ENCODE data around the gene SLC19A2.

Gene SLC19A2

DNA sequence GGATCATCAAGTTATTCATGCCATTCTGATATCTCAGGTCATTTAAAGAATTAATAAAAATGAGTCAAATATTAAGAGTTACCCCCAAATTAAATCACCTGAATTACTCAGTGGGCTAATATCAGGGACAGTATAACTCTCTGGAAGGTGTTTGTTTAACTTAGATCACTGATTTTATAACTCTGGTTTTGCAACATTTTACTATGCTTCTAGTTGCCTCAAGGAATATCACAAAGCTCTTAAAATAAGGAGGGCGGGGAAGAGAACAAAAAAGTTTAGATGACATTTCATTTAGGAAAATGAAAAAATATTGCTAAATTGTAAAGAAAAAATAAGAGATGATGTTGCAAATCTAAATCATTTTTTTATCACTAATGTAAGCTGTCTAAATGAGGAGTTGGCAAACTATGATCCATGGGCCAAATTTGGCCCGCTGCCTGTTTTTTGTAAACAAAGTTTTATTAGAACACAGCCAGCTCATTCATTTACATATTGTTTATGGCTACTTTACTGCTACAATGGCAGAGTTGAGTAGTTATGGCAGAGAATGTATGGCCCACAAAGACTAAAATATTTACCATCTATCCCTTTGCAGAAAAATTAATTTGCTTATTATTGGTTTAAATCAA lies 31.9 kb upstream of the SLC19A2 start:
- no peak overlapping the region for H3K4me3 ChIP-seq (ENCODE audit: control insufficient read depth, low read depth, low read length)
- no peak for DNase-seq (ENCODE audit: low read depth)

DNA sequence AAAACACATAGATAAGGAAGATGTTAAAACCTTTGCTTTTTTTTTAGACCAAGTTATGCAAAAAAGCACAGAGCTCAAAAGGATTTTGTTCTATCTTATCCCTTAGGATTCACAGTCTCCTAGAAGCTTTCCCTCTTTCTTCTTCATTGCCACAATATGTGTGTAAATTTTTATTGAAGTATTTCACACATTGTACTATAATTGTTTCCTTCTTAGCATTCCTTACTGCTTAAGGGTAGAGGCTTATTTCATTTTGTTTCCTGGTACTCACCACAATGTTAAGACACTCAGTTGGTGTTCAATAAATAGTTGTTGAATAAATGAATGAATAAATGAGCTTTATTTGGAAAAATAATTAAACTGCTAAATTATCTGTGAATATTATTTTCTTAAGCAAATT lies 29.9 kb upstream of the SLC19A2 start:
- no peak overlapping the region for H3K4me3 ChIP-seq (ENCODE audit: control insufficient read depth, low read depth, low read length)
- TF ChIP-seq, protein P1, sequence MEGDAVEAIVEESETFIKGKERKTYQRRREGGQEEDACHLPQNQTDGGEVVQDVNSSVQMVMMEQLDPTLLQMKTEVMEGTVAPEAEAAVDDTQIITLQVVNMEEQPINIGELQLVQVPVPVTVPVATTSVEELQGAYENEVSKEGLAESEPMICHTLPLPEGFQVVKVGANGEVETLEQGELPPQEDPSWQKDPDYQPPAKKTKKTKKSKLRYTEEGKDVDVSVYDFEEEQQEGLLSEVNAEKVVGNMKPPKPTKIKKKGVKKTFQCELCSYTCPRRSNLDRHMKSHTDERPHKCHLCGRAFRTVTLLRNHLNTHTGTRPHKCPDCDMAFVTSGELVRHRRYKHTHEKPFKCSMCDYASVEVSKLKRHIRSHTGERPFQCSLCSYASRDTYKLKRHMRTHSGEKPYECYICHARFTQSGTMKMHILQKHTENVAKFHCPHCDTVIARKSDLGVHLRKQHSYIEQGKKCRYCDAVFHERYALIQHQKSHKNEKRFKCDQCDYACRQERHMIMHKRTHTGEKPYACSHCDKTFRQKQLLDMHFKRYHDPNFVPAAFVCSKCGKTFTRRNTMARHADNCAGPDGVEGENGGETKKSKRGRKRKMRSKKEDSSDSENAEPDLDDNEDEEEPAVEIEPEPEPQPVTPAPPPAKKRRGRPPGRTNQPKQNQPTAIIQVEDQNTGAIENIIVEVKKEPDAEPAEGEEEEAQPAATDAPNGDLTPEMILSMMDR (conservative IDR thresholded peaks at IDR 0.05; ENCODE audit: control insufficient read depth, insufficient read depth, low read depth, low read length): no peak
- DNase-seq (ENCODE audit: low read depth): no peak

More for the DNA sequence above, 31.9 kb upstream of the SLC19A2 start:
- TF ChIP-seq, protein P1 (conservative IDR thresholded peaks at IDR 0.05; ENCODE audit: control insufficient read depth, insufficient read depth, low read depth, low read length): no peak

DNA sequence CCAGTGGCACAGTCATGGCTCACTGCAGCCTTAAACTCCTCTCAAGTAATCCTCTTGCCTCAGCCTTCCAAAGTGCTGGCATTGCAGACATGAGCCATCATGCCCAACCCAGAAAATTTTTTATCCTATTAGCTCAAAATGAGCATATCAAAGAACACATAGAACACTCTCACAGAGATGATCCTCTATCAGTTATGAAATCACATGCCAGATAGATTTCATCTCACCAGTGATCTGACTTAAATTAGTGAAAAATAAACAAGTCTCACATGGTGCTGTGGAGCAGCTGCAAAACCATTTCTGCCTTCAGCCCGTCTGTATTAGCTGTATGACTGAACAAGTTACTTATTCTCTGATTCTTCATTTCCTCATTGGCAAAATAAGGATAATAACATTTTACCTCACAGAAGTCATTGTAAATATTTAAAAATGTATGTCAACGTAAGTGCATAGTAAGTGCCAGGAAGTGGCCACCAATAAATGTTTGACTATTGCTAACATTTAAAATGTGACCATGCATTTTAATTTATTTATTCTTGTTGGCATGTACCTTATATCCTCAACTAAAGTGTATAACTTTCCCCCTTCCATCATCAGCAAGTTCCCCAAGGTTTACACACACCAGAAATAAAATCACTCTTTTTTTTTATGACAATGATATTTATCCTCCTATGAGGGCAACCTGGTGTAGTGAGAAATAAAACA lies 29.0 kb upstream of the SLC19A2 start:
- DNase-seq (ENCODE audit: low read depth): peak; percentile 11
- no peak overlapping the region for H3K4me3 ChIP-seq (ENCODE audit: control insufficient read depth, low read depth, low read length)
- TF ChIP-seq, protein P1 (conservative IDR thresholded peaks at IDR 0.05; ENCODE audit: control insufficient read depth, insufficient read depth, low read depth, low read length): no peak

DNA sequence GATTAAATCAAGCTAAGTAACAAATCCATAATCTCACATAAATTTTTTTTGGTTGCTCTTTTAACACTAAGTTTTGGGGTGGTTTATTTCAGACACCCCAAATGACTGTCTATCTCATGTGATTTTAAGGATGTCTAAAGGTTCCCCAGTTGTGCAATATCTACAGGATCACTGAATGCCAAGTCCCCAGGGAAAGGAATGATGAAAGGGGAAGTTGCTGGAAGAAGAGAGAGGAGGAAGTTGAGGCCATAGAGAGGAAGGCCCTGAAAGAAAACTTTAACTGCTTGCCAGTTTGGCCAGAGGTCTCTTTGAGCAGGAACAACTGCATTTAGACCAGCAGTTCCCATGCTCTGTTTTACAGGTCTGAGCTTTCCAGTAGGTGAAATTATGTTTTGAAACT lies 27.5 kb upstream of the SLC19A2 start:
- DNase-seq (ENCODE audit: low read depth): peak; percentile 88
- TF ChIP-seq, protein P1 (conservative IDR thresholded peaks at IDR 0.05; ENCODE audit: control insufficient read depth, insufficient read depth, low read depth, low read length): no peak
- no peak overlapping the region for H3K4me3 ChIP-seq (ENCODE audit: control insufficient read depth, low read depth, low read length)

DNA sequence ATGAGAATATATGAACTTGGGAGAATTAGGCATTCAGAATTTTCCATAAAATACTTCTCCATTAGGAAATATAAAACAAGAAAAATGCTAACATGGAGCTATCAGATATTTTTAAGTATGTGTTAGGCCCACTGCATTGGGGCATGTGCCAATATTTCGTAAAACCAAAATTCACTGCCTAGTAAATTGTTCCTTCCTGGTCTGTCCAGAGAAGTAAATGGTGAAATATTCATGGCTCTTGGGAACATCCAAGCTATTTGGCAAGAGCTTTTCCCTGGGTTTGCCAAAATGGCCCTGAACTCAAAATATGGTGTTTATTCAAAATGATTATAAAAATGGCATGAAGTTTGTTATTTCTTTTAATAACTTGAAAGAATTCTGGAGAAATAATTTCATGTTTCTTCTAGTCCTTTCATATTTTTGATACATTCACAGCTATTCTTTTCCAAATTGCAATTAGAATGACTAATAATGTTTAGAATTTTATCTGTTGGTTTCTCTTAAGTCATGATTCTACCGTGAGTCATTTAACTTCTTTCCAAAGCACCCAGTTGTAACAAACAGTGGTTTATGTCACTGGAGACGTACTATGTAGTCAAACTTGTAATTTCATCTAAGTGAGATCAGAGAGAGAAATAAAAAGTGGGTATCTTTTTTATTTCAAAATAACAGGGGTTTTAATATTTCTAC lies 25.7 kb upstream of the SLC19A2 start:
- TF ChIP-seq, protein P1 (conservative IDR thresholded peaks at IDR 0.05; ENCODE audit: control insufficient read depth, insufficient read depth, low read depth, low read length): no peak
- peak; percentile 95 for DNase-seq (ENCODE audit: low read depth)
- no peak overlapping the region for H3K4me3 ChIP-seq (ENCODE audit: control insufficient read depth, low read depth, low read length)

DNA sequence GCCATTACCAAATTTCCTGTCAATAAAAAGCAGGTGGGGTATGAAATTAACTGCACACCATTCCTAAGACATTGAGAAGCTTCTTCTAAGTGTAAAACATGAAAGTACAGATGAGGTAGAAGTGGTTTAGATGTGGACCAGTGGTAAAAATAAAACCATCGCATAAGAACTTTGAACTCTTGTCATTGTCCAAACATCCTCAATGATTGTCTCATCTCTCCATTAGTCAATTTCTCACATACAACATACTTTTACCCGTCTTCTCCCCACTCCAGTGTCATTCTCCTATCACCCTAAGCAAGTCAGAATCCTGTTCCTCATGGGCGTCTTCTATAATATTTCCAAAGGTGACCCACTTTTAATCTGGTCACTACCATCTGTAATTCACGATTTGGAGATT lies 24.3 kb upstream of the SLC19A2 start:
- H3K4me3 ChIP-seq (ENCODE audit: control insufficient read depth, low read depth, low read length): no peak overlapping the region
- DNase-seq (ENCODE audit: low read depth): no peak
- TF ChIP-seq, protein P1 (conservative IDR thresholded peaks at IDR 0.05; ENCODE audit: control insufficient read depth, insufficient read depth, low read depth, low read length): no peak
